Thyroid gland (tissue), 4 donors: ENCODE measurements around the gene CLEC17A. TPM values are rescaled to one million over a fixed set of nuclear protein-coding genes. Genes with fewer than 3 reads are reported as not detected.

Experiments
- DNase-seq, 2 donors: peaks; one replicate each; pipeline ENCODE4 v3.0.0-alpha.2; 2019
- H3K27ac ChIP-seq, 3 donors: fragments of 200-600 bp; sonication (generic); 1 replicate in 2 of 3; 2 replicates in 1 of 3; pipeline ENCODE4 v1.5.1; 2016 to 2019; ENCODE audit warnings: mild to moderate bottlenecking in 1 of 3, moderate library complexity in 1 of 3
- H3K27me3 ChIP-seq: fragments of 200-600 bp; sonication (generic); one replicate; pipeline ENCODE4 v1.5.1; 2019
- H3K36me3 ChIP-seq, 2 donors: fragments of 200-600 bp; sonication (generic); one replicate each; pipeline ENCODE4 v1.5.1; 2016 to 2019
- H3K4me1 ChIP-seq, 2 donors: fragments of 200-600 bp; sonication (generic); one replicate each; pipeline ENCODE4 v1.5.1; 2017 to 2019
- H3K4me3 ChIP-seq, 3 donors: fragments of 200-600 bp; sonication (generic); replicated peaks in 1 of 3; 1 replicate in 2 of 3; 2 replicates in 1 of 3; pipeline ENCODE4 v1.5.1; 2016; ENCODE audit warnings: mild to moderate bottlenecking in 1 of 3
- H3K9me3 ChIP-seq: fragments of 200-600 bp; sonication (generic); one replicate; pipeline ENCODE4 v1.5.1; 2017
- POLR2A ChIP-seq, 2 donors: fragments of 450-650 bp; IDR thresholded peaks; one replicate each; pipeline ENCODE4 v1.6.1; 2017; ENCODE audit warnings: antibody characterized with exemption in 2 of 2, mild to moderate bottlenecking in 2 of 2, moderate library complexity in 1 of 2
- WGBS, 2 donors: methylation state at CpG; one replicate each; pipeline ENCODE4 v1.1.5; 2017; 5-methylcytosine and 5-hydroxymethylcytosine counted together
- intact Hi-C: fragments of 100-400 bp; cut with DNase I; formaldehyde crosslinking; loops from one replicate; pipeline ENCODE4 v1.15.1; 2023
- total RNA-seq, 4 donors: library from RNA; depleted of rRNA; stranded (reverse); fragments of >200 nt; gene quantifications; one replicate each; pipeline ENCODE4 v1.2.3, GENCODE V29; 2016
- TF ChIP-seq, protein P1 (sequence below), 6 experiments: fragments of 200-600 bp in 3 of 6; fragments of 450-650 bp in 3 of 6; sonication (generic) in 3 of 6; IDR thresholded peaks; one replicate each; pipeline ENCODE4 v1.5.1; 2016 to 2019; ENCODE audit warnings: antibody characterized with exemption in 6 of 6, mild to moderate bottlenecking in 2 of 6, inconsistent platforms in 1 of 6, moderate library complexity in 1 of 6

The CLEC17A gene
- total RNA-seq, 4 donors from 2014 or later, result not detected

GRCh38 chr19:14561249-14561648 is 21.6 kb upstream of the CLEC17A start:
- H3K4me1 ChIP-seq, result peaks cover 28 to 33% of the 10 kb centered on the region in 2 donors
- peaks cover 8 to 13% of the 10 kb centered on the region in 2 donors for H3K36me3 ChIP-seq
- no peaks in the 10 kb centered on the region for H3K27me3 ChIP-seq
- TF ChIP-seq, protein P1, sequence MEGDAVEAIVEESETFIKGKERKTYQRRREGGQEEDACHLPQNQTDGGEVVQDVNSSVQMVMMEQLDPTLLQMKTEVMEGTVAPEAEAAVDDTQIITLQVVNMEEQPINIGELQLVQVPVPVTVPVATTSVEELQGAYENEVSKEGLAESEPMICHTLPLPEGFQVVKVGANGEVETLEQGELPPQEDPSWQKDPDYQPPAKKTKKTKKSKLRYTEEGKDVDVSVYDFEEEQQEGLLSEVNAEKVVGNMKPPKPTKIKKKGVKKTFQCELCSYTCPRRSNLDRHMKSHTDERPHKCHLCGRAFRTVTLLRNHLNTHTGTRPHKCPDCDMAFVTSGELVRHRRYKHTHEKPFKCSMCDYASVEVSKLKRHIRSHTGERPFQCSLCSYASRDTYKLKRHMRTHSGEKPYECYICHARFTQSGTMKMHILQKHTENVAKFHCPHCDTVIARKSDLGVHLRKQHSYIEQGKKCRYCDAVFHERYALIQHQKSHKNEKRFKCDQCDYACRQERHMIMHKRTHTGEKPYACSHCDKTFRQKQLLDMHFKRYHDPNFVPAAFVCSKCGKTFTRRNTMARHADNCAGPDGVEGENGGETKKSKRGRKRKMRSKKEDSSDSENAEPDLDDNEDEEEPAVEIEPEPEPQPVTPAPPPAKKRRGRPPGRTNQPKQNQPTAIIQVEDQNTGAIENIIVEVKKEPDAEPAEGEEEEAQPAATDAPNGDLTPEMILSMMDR (IDR thresholded peaks at IDR 0.05), result no peak
- TF ChIP-seq POLR2A (IDR thresholded peaks at IDR 0.05), result no peak
- DNase-seq, result no peak
- intact Hi-C loops, result no loop called here
- WGBS, 2 donors, result 79 to 83% methylated on average over 5 to 7 of the region's 8 CpGs
- no peaks in the 10 kb centered on the region for H3K9me3 ChIP-seq
- no peak overlapping the region for H3K4me3 ChIP-seq
- peak overlapping the region in 1 of 3 donors; percentile 77 for H3K27ac ChIP-seq

DNA sequence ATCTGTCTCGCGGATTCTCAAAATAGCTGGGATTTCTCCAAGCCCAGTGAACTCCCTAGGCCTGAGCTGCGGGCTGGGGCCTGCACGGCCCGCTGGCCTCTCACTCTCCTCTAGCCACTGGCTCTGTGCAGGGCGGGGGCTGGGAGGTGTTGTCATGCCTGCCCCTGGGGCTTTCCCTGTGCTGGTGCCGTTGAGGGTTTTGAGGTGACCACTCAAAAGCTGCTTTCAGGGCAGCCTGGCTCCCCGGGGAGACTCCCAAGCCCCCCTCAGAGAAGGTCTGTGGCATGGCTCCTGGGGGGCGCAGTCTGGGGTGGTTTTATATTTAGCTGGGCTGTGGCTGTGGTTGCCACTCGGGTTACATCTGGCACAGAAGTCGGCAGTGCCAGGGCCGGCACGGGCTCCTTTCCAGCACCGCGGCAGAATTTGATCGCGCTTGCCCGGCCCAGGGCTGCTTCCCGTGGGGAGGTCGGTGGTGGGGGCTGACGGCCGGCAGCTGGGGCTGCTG is 21.0 kb upstream of the CLEC17A start:
- H3K9me3 ChIP-seq, result no peaks in the 10 kb centered on the region
- DNase-seq, result peak in 1 of 2 donors; percentile 74
- H3K27ac ChIP-seq, result peak overlapping the region in 2 of 3 donors; percentile 36 to 77
- H3K4me1 ChIP-seq, result peaks cover 22 to 26% of the 10 kb centered on the region in 2 donors
- TF ChIP-seq POLR2A (IDR thresholded peaks at IDR 0.05), result no peak
- TF ChIP-seq, protein P1 (IDR thresholded peaks at IDR 0.05), result no peak
- intact Hi-C loops, result no loop called here
- 48 to 91% methylated on average over 10 of the region's 22 CpGs for WGBS, 2 donors
- no peaks in the 10 kb centered on the region for H3K27me3 ChIP-seq
- H3K36me3 ChIP-seq, result peaks cover 8 to 13% of the 10 kb centered on the region in 2 donors
- no peak overlapping the region for H3K4me3 ChIP-seq

DNA sequence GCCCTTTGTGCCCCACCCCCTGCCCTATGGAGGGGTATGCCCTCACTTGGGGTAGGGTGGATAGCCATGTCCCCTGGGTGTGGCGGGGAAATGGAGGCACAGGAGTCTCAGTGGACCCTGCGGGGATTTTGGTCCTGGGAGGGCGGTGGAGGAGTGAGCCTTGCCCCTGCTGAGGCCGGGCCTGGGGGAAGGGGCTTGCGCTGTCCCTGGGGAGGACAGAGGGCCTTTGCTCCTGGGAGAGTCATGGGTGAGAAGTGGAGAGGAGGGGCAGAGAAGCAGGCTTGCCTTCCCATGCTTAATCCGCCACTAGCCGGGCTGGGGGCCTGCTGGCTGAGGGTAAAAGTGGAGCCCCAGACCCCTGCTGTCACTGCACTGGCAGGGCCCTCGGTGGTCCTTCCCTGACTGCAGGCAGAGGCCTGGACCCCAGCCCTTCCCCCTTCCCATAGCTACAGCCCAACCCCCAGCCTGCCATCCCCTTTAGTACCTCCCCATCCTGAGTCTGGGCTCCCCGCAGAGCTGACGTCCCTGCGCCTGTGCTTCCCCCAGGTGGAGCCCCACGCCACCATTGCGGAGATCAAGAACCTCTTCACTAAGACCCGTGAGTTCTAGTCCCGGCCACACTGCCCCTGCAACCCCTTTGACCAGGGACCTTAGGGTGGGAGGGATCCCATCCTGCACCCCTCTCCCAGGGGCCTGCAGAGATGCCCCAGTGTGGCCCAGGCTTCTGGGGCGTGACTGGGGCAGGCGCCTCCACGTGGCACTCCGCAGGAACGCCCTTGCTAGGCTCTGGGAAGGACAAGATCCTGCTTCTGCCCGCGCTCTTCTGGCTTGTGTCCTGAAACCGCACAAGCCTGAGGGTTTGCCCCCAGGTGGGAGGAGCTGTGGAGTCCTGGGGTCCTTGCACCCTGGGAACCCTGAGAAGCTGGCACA is 20.0 kb upstream of the CLEC17A start:
- intact Hi-C loops, result no loop called here

DNA sequence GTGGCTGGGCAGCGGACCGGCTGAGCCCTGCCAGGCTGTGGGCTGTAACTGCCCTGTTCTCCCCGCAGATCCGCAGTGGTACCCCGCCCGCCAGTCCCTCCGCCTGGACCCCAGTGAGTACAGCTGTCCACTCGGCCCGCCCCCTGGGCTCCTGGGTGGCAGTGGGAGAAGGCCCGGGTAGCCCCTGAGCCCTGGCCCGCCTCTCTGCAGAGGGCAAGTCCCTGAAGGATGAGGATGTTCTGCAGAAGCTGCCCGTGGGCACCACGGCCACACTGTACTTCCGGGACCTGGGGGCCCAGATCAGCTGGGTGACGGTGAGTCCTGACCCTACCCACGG is 19.3 kb upstream of the CLEC17A start:
- no peaks in the 10 kb centered on the region for H3K27me3 ChIP-seq
- H3K9me3 ChIP-seq, result no peaks in the 10 kb centered on the region
- 94 to 98% methylated on average over 5 to 6 of the region's 16 CpGs for WGBS, 2 donors
- TF ChIP-seq, protein P1 (IDR thresholded peaks at IDR 0.05), result no peak
- TF ChIP-seq POLR2A (IDR thresholded peaks at IDR 0.05), result no peak
- no peak overlapping the region for H3K27ac ChIP-seq
- H3K36me3 ChIP-seq, result peaks cover 8 to 13% of the 10 kb centered on the region in 2 donors
- DNase-seq, result no peak
- intact Hi-C loops, result no loop called here
- peaks cover 14 to 17% of the 10 kb centered on the region in 2 donors for H3K4me1 ChIP-seq
- H3K4me3 ChIP-seq, result no peak overlapping the region

More for the DNA sequence above, 20.0 kb upstream of the CLEC17A start:
- no peaks in the 10 kb centered on the region for H3K27me3 ChIP-seq
- no peak for DNase-seq
- peaks cover 21 to 22% of the 10 kb centered on the region in 2 donors for H3K4me1 ChIP-seq
- H3K4me3 ChIP-seq, result no peak overlapping the region
- H3K36me3 ChIP-seq, result peaks cover 8 to 13% of the 10 kb centered on the region in 2 donors
- no peaks in the 10 kb centered on the region for H3K9me3 ChIP-seq
- peak overlapping the region in 1 of 3 donors; percentile 77 for H3K27ac ChIP-seq
- TF ChIP-seq, protein P1 (IDR thresholded peaks at IDR 0.05), result no peak
- no peak for TF ChIP-seq POLR2A (IDR thresholded peaks at IDR 0.05)
- WGBS, 2 donors, result 91 to 94% methylated on average over 15 to 20 of the region's 23 CpGs
